Activated CD8-positive, alpha-beta memory T cell treated with anti-CD3 and anti-CD28 coated beads for 4 hours (primary cell): ENCODE results near the gene PRKAG1.

Experiments used
- DNase-seq, 2 donors: peaks; one replicate each; pipeline ENCODE4 v3.0.0-alpha.2; 2020; ENCODE audit warnings: low read depth in 2 of 2

Gene PRKAG1

GRCh38 chr12:49010092-49010668 lies 8.4 kb downstream of the PRKAG1 start:
- no peak for DNase-seq

- DNase-seq, result no peak
Measured at GRCh38 chr12:49008943-49009342, 9.6 kb downstream of the PRKAG1 start.

- DNase-seq, result no peak
Measured at GRCh38 chr12:49000346-49000745, 18.2 kb downstream of the PRKAG1 start.

GRCh38 chr12:48999371-49000131 lies 19.0 kb downstream of the PRKAG1 start, which contains the start of gene DDN:
DDN (minus strand) TSS chr12:48999375; CDS start chr12:48999287, 88 bp downstream.
- no peak for DNase-seq

GRCh38 chr12:48998497-48999353 lies 19.9 kb downstream of the PRKAG1 start:
- DNase-seq, result no peak

- DNase-seq, result no peak
Measured at GRCh38 chr12:48997719-48998496, 20.7 kb downstream of the PRKAG1 start.

GRCh38 chr12:48996794-48997718 lies 21.5 kb downstream of the PRKAG1 start:
- peak in 1 of 2 donors; percentile 44 for DNase-seq

GRCh38 chr12:48995086-48995879 lies 23.3 kb downstream of the PRKAG1 start:
- DNase-seq, result no peak

GRCh38 chr12:48994224-48995085 lies 24.1 kb downstream of the PRKAG1 start:
- DNase-seq, result no peak

- no peak for DNase-seq
Measured at GRCh38 chr12:48993787-48994186, 24.8 kb downstream of the PRKAG1 start.

GRCh38 chr12:48991247-48992050 lies 27.1 kb downstream of the PRKAG1 start:
- no peak for DNase-seq

- no peak for DNase-seq
Measured at GRCh38 chr12:48990552-48990951, 28.0 kb downstream of the PRKAG1 start.

- DNase-seq, result peak in 1 of 2 donors; percentile 58
Measured at GRCh38 chr12:48988030-48988649, 30.4 kb downstream of the PRKAG1 start.

GRCh38 chr12:48986720-48987291 lies 31.8 kb downstream of the PRKAG1 start:
- DNase-seq, result no peak

- DNase-seq, result no peak
Measured at GRCh38 chr12:48985901-48986300, 32.7 kb downstream of the PRKAG1 start.

- DNase-seq, result no peak
Measured at GRCh38 chr12:48985475-48985897, 33.1 kb downstream of the PRKAG1 start.
